Measurements from ENCODE around the gene MOXD1. TPM values are rescaled to one million over a fixed set of nuclear protein-coding genes. Genes with fewer than 3 reads are reported as not detected.

MOXD1 gene
- total and polyA plus RNA-seq, 12 donors, result 0.80 to 4.9 (median 1.9) TPM

- WGBS, 2 donors, result 48 to 68% methylated on average over 1 of the region's 1 CpG
- intact Hi-C loops (cut with DNase I), result no loop called here
- H3K9me3 ChIP-seq, result peaks cover 0 to 19% (median 8%) of the 10 kb centered on the region in 11 donors
Measured at GRCh38 chr6:132413499-132413802, 12.2 kb upstream of the MOXD1 start.

GRCh38 chr6:132412656-132413498, 11.6 kb upstream of the MOXD1 start:
- Histone ChIP-seq H3K27me3 (peaks cover 0 to 7% (median 0%) of the 10 kb centered on the region in 7 donors), H3K27ac (no peak overlapping the region), H3K4me1 (no peaks in the 10 kb centered on the region), H3K36me3 (no peaks in the 10 kb centered on the region), H3K9me3 (peaks cover 0 to 13% (median 8%) of the 10 kb centered on the region in 11 donors), H3K4me3 (no peak overlapping the region)
- WGBS, 2 donors, result 87% methylated on average over 5 of the region's 5 CpGs
- DNase-seq (no peak), ATAC-seq (no peak)
- no peak for TF ChIP-seq CTCF (IDR thresholded peaks at IDR 0.05)
- intact Hi-C loops (cut with DNase I), result no loop called here

More at GRCh38 chr6:132413499-132413802, 12.2 kb upstream of the MOXD1 start:
- TF ChIP-seq CTCF (IDR thresholded peaks at IDR 0.05), result no peak
- ATAC-seq (no peak), DNase-seq (no peak)
- Histone ChIP-seq H3K27ac (no peak overlapping the region), H3K36me3 (no peaks in the 10 kb centered on the region), H3K4me3 (no peak overlapping the region), H3K4me1 (no peaks in the 10 kb centered on the region), H3K27me3 (peaks cover 0 to 7% (median 0%) of the 10 kb centered on the region in 7 donors)

DNA sequence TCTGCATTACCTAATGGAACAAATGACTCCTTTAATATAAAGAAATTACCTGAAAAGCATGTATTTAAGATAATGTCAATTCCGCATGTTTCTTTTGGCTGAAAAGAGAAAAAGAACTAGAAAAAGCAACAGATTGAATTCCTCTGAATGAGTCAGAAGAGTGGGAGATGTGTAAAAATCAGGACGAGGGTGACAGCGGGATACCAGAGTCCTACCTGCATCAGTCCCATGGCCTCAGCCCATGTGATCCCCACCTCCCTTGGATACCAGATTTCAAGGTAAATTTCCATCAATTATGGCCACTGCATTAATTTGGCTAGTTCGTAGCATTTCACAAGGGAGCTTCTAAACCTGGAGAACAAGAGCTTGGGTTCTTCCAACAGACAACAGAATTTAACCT, 10.0 kb upstream of the MOXD1 start:
- TF ChIP-seq CTCF (IDR thresholded peaks at IDR 0.05), result no peak
- H3K9me3 ChIP-seq, result peaks cover 0 to 5% (median 1%) of the 10 kb centered on the region in 11 donors
- no peak for DNase-seq
- 82 to 87% methylated on average over 4 of the region's 4 CpGs for WGBS, 2 donors
- no peak overlapping the region for H3K4me3 ChIP-seq
- H3K27me3 ChIP-seq, result peaks cover 0 to 7% (median 0%) of the 10 kb centered on the region in 7 donors
- H3K36me3 ChIP-seq, result no peaks in the 10 kb centered on the region
- ATAC-seq, result no peak
- H3K4me1 ChIP-seq, result no peaks in the 10 kb centered on the region
- no peak overlapping the region for H3K27ac ChIP-seq
- intact Hi-C loops (cut with DNase I), result no loop called here

GRCh38 chr6:132410830-132411229, 9.6 kb upstream of the MOXD1 start:
- Histone ChIP-seq H3K27ac (no peak overlapping the region), H3K4me1 (no peaks in the 10 kb centered on the region), H3K27me3 (peaks cover 0 to 7% (median 0%) of the 10 kb centered on the region in 7 donors), H3K9me3 (peaks cover 0 to under 1% (median 0%) of the 10 kb centered on the region in 11 donors), H3K36me3 (no peaks in the 10 kb centered on the region), H3K4me3 (no peak overlapping the region)
- 60 to 72% methylated on average over 3 of the region's 3 CpGs for WGBS, 2 donors
- TF ChIP-seq CTCF (IDR thresholded peaks at IDR 0.05), result no peak
- DNase-seq (no peak), ATAC-seq (no peak)
- intact Hi-C loops (cut with DNase I), result no loop called here
